PC-9 (cell line): ENCODE measurements around the gene TLR3. TPM values are rescaled to one million over a fixed set of nuclear protein-coding genes. Genes with fewer than 3 reads are reported as not detected.

Experiments used
- BruUV-seq: library from RNA; stranded (reverse); fragments of 400-500 nt; replicated peaks from 2 replicates; lab custom pipeline; 2021; lab: Mats Ljungman, UMichigan
- CTCF ChIA-PET: fragments of 300-600 bp; sonication (Branson Sonifier 250); formaldehyde crosslinking; loops from one replicate; lab custom pipeline; 2022; ENCODE audit warnings: antibody characterized with exemption; lab: Charles Lee
- POLR2A ChIA-PET: fragments of 300-600 bp; sonication (Branson Sonifier 250); formaldehyde crosslinking; loops from one replicate; lab custom pipeline; 2022; ENCODE audit warnings: antibody characterized with exemption; ENCODE audit not compliant: unreplicated experiment; lab: Charles Lee
- DNase-seq, 2 experiments: peaks; one replicate each; pipeline versions ENCODE4 v3.0.0 to v3.0.0-alpha.2; 2015 to 2022; ENCODE audit warnings: mixed read lengths in 1 of 2
- H2AFZ ChIP-seq: fragments of 200-600 bp; sonication (generic); 2 replicates; pipeline ENCODE4 v1.8.1; 2017; ENCODE audit warnings: antibody characterized with exemption
- H3F3A ChIP-seq: fragments of 200-600 bp; sonication (generic); 2 replicates; pipeline ENCODE4 v1.8.1; 2017; ENCODE audit warnings: antibody characterized with exemption, mild to moderate bottlenecking, low read depth; ENCODE audit not compliant: insufficient read depth
- H3K27ac ChIP-seq: fragments of 200-600 bp; sonication (generic); 2 replicates; pipeline ENCODE4 v1.6.1; 2016; ENCODE audit warnings: mixed run types
- H3K27me3 ChIP-seq: fragments of 200-600 bp; sonication (generic); 2 replicates; pipeline ENCODE4 v1.6.1; 2016; ENCODE audit warnings: low read depth, mixed run types; ENCODE audit not compliant: insufficient read depth
- H3K36me3 ChIP-seq: fragments of 200-600 bp; sonication (generic); 2 replicates; pipeline ENCODE4 v1.6.1; 2016; ENCODE audit warnings: low read depth, mixed run types
- H3K4me1 ChIP-seq: fragments of 200-600 bp; sonication (generic); replicated peaks from 2 replicates; pipeline ENCODE4 v1.6.1; 2016; ENCODE audit warnings: mixed run types; ENCODE audit not compliant: insufficient read depth
- H3K4me2 ChIP-seq: fragments of 200-600 bp; sonication (generic); 2 replicates; pipeline ENCODE4 v1.6.1; 2017; ENCODE audit warnings: mixed run types
- H3K4me3 ChIP-seq: fragments of 200-600 bp; sonication (generic); 2 replicates; pipeline ENCODE4 v1.6.1; 2016; ENCODE audit warnings: mixed run types
- H3K79me2 ChIP-seq: fragments of 200-600 bp; sonication (generic); 2 replicates; pipeline ENCODE4 v1.6.1; 2017; ENCODE audit warnings: low read depth, mixed run types
- H3K9me2 ChIP-seq: fragments of 200-600 bp; sonication (generic); 2 replicates; pipeline ENCODE4 v1.8.1; 2017; ENCODE audit warnings: mild to moderate bottlenecking; ENCODE audit not compliant: insufficient read depth
- H3K9me3 ChIP-seq: fragments of 200-600 bp; sonication (generic); 2 replicates; pipeline ENCODE4 v1.8.1; 2016; ENCODE audit warnings: low read depth; ENCODE audit not compliant: insufficient read depth
- H4K20me1 ChIP-seq: fragments of 200-600 bp; sonication (generic); 2 replicates; pipeline ENCODE4 v1.8.1; 2017; ENCODE audit not compliant: insufficient read depth
- CTCF ChIP-seq: fragments of 200-600 bp; sonication (generic); conservative IDR thresholded peaks from 2 replicates; pipeline ENCODE4 v1.6.1; 2017; ENCODE audit warnings: mixed run types, antibody characterized with exemption, mild to moderate bottlenecking, moderate library complexity
- EZH2 ChIP-seq: fragments of 200-600 bp; sonication (generic); IDR thresholded peaks from 2 replicates; pipeline ENCODE4 v1.8.0; 2017; ENCODE audit warnings: antibody characterized with exemption, low read depth
- intact Hi-C: fragments of 100-400 bp; cut with micrococcal nuclease; formaldehyde crosslinking; loops from one replicate; pipeline ENCODE4 v1.10.0; 2022; ENCODE audit not compliant: unreplicated experiment
- total RNA-seq: library from RNA; stranded (reverse); gene quantifications from 2 replicates; pipeline ENCODE4 v1.2.3, GENCODE V29; 2021

Gene TLR3
- total RNA-seq, 1 experiment from 2014 or later, result 10.3 TPM

- H3K4me1 ChIP-seq, result peaks cover 6% of the 10 kb centered on the region; the same call in 1 of the 2 replicates
- no peaks in the 10 kb centered on the region for H3K79me2 ChIP-seq
- no peaks in the 10 kb centered on the region for H3K36me3 ChIP-seq
- POLR2A ChIA-PET, result interaction anchor here (0.6 kb wide), 1 partner anchor 70 kb away, joined by 3 read pairs; no protein-coding TSS in a partner anchor
- peak overlapping the region; percentile 60; the same call in 1 of the 2 replicates for H3K4me3 ChIP-seq
- H4K20me1 ChIP-seq, result no peaks in the 10 kb centered on the region
- H3K4me2 ChIP-seq, result peak overlapping the region; percentile 84
- intact Hi-C loops, result loop anchor here (1.0 to 2.0 kb wide), 2 partner anchors 69 to 123 kb away; partner anchors contain the start of gene CYP4V2
- CTCF ChIA-PET, result interaction anchor here (0.6 to 1.9 kb wide), 4 partner anchors 12 to 85 kb away, joined by 3 to 19 read pairs (median 4); no protein-coding TSS in a partner anchor
- no peaks in the 10 kb centered on the region; the same call in 1 of the 2 replicates for H3K9me2 ChIP-seq
- DNase-seq, result peak in 1 of 2 experiments; percentile 47
- no peak overlapping the region for H3K27ac ChIP-seq
- H2AFZ ChIP-seq, result peak overlapping the region; percentile 74; the same call in 1 of the 2 replicates
- H3K9me3 ChIP-seq, result no peaks in the 10 kb centered on the region
- TF ChIP-seq CTCF (no peak), EZH2 (no peak)
- BruUV-seq, result no TSS peak
- H3F3A ChIP-seq, result no peaks in the 10 kb centered on the region
- H3K27me3 ChIP-seq, result no peaks in the 10 kb centered on the region
These were observed 1.1 kb upstream of the TLR3 start for GRCh38 chr4:186067757-186068385.

- POLR2A ChIA-PET, result no interaction called here
- DNase-seq, result no peak
- H3K9me3 ChIP-seq, result no peaks in the 10 kb centered on the region
- H3K36me3 ChIP-seq, result no peaks in the 10 kb centered on the region
- no peaks in the 10 kb centered on the region for H3K79me2 ChIP-seq
- H3K4me1 ChIP-seq, result peaks cover 6% of the 10 kb centered on the region; the same call in 1 of the 2 replicates
- H3F3A ChIP-seq, result no peaks in the 10 kb centered on the region
- H3K27ac ChIP-seq, result no peak overlapping the region
- no TSS peak for BruUV-seq
- H3K4me3 ChIP-seq, result peak overlapping the region; percentile 60; the same call in 1 of the 2 replicates
- TF ChIP-seq CTCF (no peak), EZH2 (no peak)
- peak overlapping the region; percentile 74; the same call in 1 of the 2 replicates for H2AFZ ChIP-seq
- intact Hi-C loops, result loop anchor here (2.0 kb wide), 1 partner anchor 121 kb away; the partner anchor contains the start of gene CYP4V2
- H4K20me1 ChIP-seq, result no peaks in the 10 kb centered on the region
- peak overlapping the region; percentile 84 for H3K4me2 ChIP-seq
- H3K9me2 ChIP-seq, result no peaks in the 10 kb centered on the region; the same call in 1 of the 2 replicates
- CTCF ChIA-PET, result interaction anchor here (1.3 kb wide), 1 partner anchor 62 kb away, joined by 4 read pairs; no protein-coding TSS in a partner anchor
- H3K27me3 ChIP-seq, result no peaks in the 10 kb centered on the region
These were observed 773 bp downstream of the TLR3 start for GRCh38 chr4:186069729-186070128.

- no peaks in the 10 kb centered on the region for H3K79me2 ChIP-seq
- no peak overlapping the region for H3K27ac ChIP-seq
- no peaks in the 10 kb centered on the region for H3K36me3 ChIP-seq
- H4K20me1 ChIP-seq, result no peaks in the 10 kb centered on the region
- intact Hi-C loops, result no loop called here
- CTCF ChIA-PET, result no interaction called here
- H3K4me3 ChIP-seq, result no peak overlapping the region
- H3K27me3 ChIP-seq, result no peaks in the 10 kb centered on the region
- H3K9me2 ChIP-seq, result no peaks in the 10 kb centered on the region
- H3F3A ChIP-seq, result no peaks in the 10 kb centered on the region
- no peak for TF ChIP-seq CTCF
- TF ChIP-seq EZH2, result no peak
- H2AFZ ChIP-seq, result no peak overlapping the region
- DNase-seq, result no peak
- H3K9me3 ChIP-seq, result no peaks in the 10 kb centered on the region
- H3K4me2 ChIP-seq, result no peak overlapping the region
- peaks cover 6% of the 10 kb centered on the region; the same call in 1 of the 2 replicates for H3K4me1 ChIP-seq
- BruUV-seq, result no TSS peak
- POLR2A ChIA-PET, result no interaction called here
These were observed 3.6 kb downstream of the TLR3 start for GRCh38 chr4:186072516-186072915.
